Effector memory CD8-positive, alpha-beta T cell (primary cell): Measurements from ENCODE around the gene RAB7B.
"Not testable (repeated sequence)": the region's sequence is repeated elsewhere in the genome, so short reads cannot be mapped to it uniquely, and the experiment has no call there.

Experiments used
- ATAC-seq: fragments of 150-1000 bp; cut with Tn5 transposase; replicated peaks from 2 replicates; pipeline ENCODE4 v1.10.0; 2021; ENCODE audit warnings: mild to moderate bottlenecking, moderate library complexity
- DNase-seq, 3 experiments: peaks; one replicate each; pipeline ENCODE4 v3.0.0; 2021
- H3K27ac Mint-ChIP-seq, 2 donors: one replicate each; pipeline ENCODE4 v1.8.0; 2022; ENCODE audit warnings: mild to moderate bottlenecking in 2 of 2, mixed read lengths in 2 of 2, moderate library complexity in 2 of 2
- H3K27me3 Mint-ChIP-seq, 2 donors: one replicate each; pipeline ENCODE4 v1.8.0; 2022; ENCODE audit warnings: mixed read lengths in 2 of 2
- H3K36me3 Mint-ChIP-seq: one replicate; pipeline ENCODE4 v1.8.0; 2022; ENCODE audit warnings: mild to moderate bottlenecking, moderate library complexity, mixed read lengths; ENCODE audit not compliant: insufficient read depth
- H3K4me1 Mint-ChIP-seq, 2 donors: one replicate each; pipeline ENCODE4 v1.8.0; 2022; ENCODE audit warnings: low read depth in 2 of 2, mixed read lengths in 2 of 2
- H3K4me3 Mint-ChIP-seq, 2 donors: one replicate each; pipeline ENCODE4 v1.8.0; 2022; ENCODE audit warnings: mild to moderate bottlenecking in 2 of 2, mixed read lengths in 2 of 2, moderate library complexity in 2 of 2
- H3K9me3 Mint-ChIP-seq, 2 donors: one replicate each; pipeline ENCODE4 v1.8.0; 2022; ENCODE audit warnings: mixed read lengths in 2 of 2

The RAB7B gene

GRCh38 chr1:206000641-206001339 lies 2.4 kb downstream of the RAB7B start:
- Mint-ChIP-seq H3K27ac (no peak overlapping the region), H3K36me3 (no peaks in the 10 kb centered on the region), H3K9me3 (no peaks in the 10 kb centered on the region), H3K4me3 (no peak overlapping the region), H3K27me3 (peaks cover 9 to 17% of the 10 kb centered on the region in 2 donors), H3K4me1 (no peaks in the 10 kb centered on the region)
- DNase-seq (no peak), ATAC-seq (no peak)

GRCh38 chr1:205998457-205999241 lies 4.5 kb downstream of the RAB7B start:
- Mint-ChIP-seq H3K4me3 (no peak overlapping the region), H3K4me1 (no peaks in the 10 kb centered on the region), H3K27me3 (peaks cover 8 to 25% of the 10 kb centered on the region in 2 donors), H3K9me3 (no peaks in the 10 kb centered on the region), H3K27ac (no peak overlapping the region), H3K36me3 (no peaks in the 10 kb centered on the region)
- DNase-seq = no peak
- no peak for ATAC-seq

GRCh38 chr1:205996641-205997040 lies 6.6 kb downstream of the RAB7B start:
- H3K27ac Mint-ChIP-seq, H3K4me3 Mint-ChIP-seq, ATAC-seq, H3K4me1 Mint-ChIP-seq, DNase-seq, H3K36me3 Mint-ChIP-seq, H3K9me3 Mint-ChIP-seq: not testable (repeated sequence)
- peaks cover 21 to 40% of the 10 kb centered on the region in 2 donors for H3K27me3 Mint-ChIP-seq

GRCh38 chr1:205994346-205994745 lies 8.8 kb downstream of the RAB7B start:
- ATAC-seq (no peak), DNase-seq (no peak)
- Mint-ChIP-seq H3K9me3 (no peaks in the 10 kb centered on the region), H3K4me3 (no peak overlapping the region), H3K27ac (no peak overlapping the region), H3K27me3 (peaks cover 42 to 63% of the 10 kb centered on the region in 2 donors), H3K36me3 (no peaks in the 10 kb centered on the region), H3K4me1 (no peaks in the 10 kb centered on the region)

GRCh38 chr1:205993068-205993467 lies 10.1 kb downstream of the RAB7B start:
- Mint-ChIP-seq H3K9me3 (no peaks in the 10 kb centered on the region), H3K27me3 (peaks cover 46 to 72% of the 10 kb centered on the region in 2 donors), H3K4me3 (no peak overlapping the region), H3K36me3 (no peaks in the 10 kb centered on the region), H3K27ac (no peak overlapping the region), H3K4me1 (no peaks in the 10 kb centered on the region)
- no peak for DNase-seq
- no peak for ATAC-seq

- DNase-seq (no peak), ATAC-seq (no peak)
- Mint-ChIP-seq H3K36me3 (no peaks in the 10 kb centered on the region), H3K27me3 (peaks cover 46 to 67% of the 10 kb centered on the region in 2 donors), H3K4me3 (no peak overlapping the region), H3K4me1 (no peaks in the 10 kb centered on the region), H3K9me3 (no peaks in the 10 kb centered on the region), H3K27ac (no peak overlapping the region)
Observed at GRCh38 chr1:205992218-205992882, 10.8 kb downstream of the RAB7B start.

GRCh38 chr1:205991237-205991636 lies 12.0 kb downstream of the RAB7B start:
- DNase-seq (no peak), ATAC-seq (no peak)
- Mint-ChIP-seq H3K4me3 (no peak overlapping the region), H3K27me3 (peaks cover 46 to 56% of the 10 kb centered on the region in 2 donors), H3K9me3 (no peaks in the 10 kb centered on the region), H3K4me1 (no peaks in the 10 kb centered on the region), H3K36me3 (no peaks in the 10 kb centered on the region), H3K27ac (no peak overlapping the region)

GRCh38 chr1:205990226-205990625 lies 13.0 kb downstream of the RAB7B start:
- Mint-ChIP-seq H3K27ac (no peak overlapping the region), H3K36me3 (no peaks in the 10 kb centered on the region)
- no peak for ATAC-seq

GRCh38 chr1:205989786-205990185 lies 13.4 kb downstream of the RAB7B start:
- Mint-ChIP-seq H3K36me3 (no peaks in the 10 kb centered on the region), H3K4me1 (no peaks in the 10 kb centered on the region), H3K4me3 (no peak overlapping the region), H3K27ac (no peak overlapping the region), H3K9me3 (no peaks in the 10 kb centered on the region), H3K27me3 (peaks cover 46 to 56% of the 10 kb centered on the region in 2 donors)
- ATAC-seq (no peak), DNase-seq (no peak)

More at GRCh38 chr1:205990226-205990625, 13.0 kb downstream of the RAB7B start:
- no peak for DNase-seq
- no peaks in the 10 kb centered on the region for H3K4me1 Mint-ChIP-seq
- H3K27me3 Mint-ChIP-seq = peaks cover 46 to 56% of the 10 kb centered on the region in 2 donors
- H3K9me3 Mint-ChIP-seq = no peaks in the 10 kb centered on the region
- H3K4me3 Mint-ChIP-seq = no peak overlapping the region

GRCh38 chr1:205988585-205988995 lies 14.6 kb downstream of the RAB7B start:
- Mint-ChIP-seq H3K4me3 (no peak overlapping the region), H3K27me3 (peaks cover 38 to 47% of the 10 kb centered on the region in 2 donors), H3K9me3 (no peaks in the 10 kb centered on the region), H3K27ac (no peak overlapping the region), H3K36me3 (no peaks in the 10 kb centered on the region), H3K4me1 (no peaks in the 10 kb centered on the region)
- no peak for ATAC-seq
- DNase-seq = no peak

GRCh38 chr1:205986861-205987260 lies 16.3 kb downstream of the RAB7B start:
- ATAC-seq (no peak), DNase-seq (no peak)
- no peaks in the 10 kb centered on the region for H3K9me3 Mint-ChIP-seq
- H3K4me3 Mint-ChIP-seq = no peak overlapping the region
- no peaks in the 10 kb centered on the region for H3K36me3 Mint-ChIP-seq
- H3K27me3 Mint-ChIP-seq = peaks cover 27 to 35% of the 10 kb centered on the region in 2 donors
- H3K27ac Mint-ChIP-seq = no peak overlapping the region
- no peaks in the 10 kb centered on the region for H3K4me1 Mint-ChIP-seq

GRCh38 chr1:205986292-205986691 lies 16.9 kb downstream of the RAB7B start:
- H3K27me3 Mint-ChIP-seq = peaks cover 22 to 29% of the 10 kb centered on the region in 2 donors
- H3K9me3 Mint-ChIP-seq = no peaks in the 10 kb centered on the region
- no peaks in the 10 kb centered on the region for H3K36me3 Mint-ChIP-seq
- H3K27ac Mint-ChIP-seq = no peak overlapping the region
- ATAC-seq = no peak
- no peak overlapping the region for H3K4me3 Mint-ChIP-seq
- H3K4me1 Mint-ChIP-seq = no peaks in the 10 kb centered on the region
- DNase-seq = no peak

GRCh38 chr1:205985330-205986005 lies 17.7 kb downstream of the RAB7B start:
- DNase-seq = no peak
- H3K27me3 Mint-ChIP-seq = peaks cover 15 to 21% of the 10 kb centered on the region in 2 donors
- no peak overlapping the region for H3K27ac Mint-ChIP-seq
- no peaks in the 10 kb centered on the region for H3K4me1 Mint-ChIP-seq
- no peaks in the 10 kb centered on the region for H3K9me3 Mint-ChIP-seq
- no peaks in the 10 kb centered on the region for H3K36me3 Mint-ChIP-seq
- no peak for ATAC-seq
- no peak overlapping the region for H3K4me3 Mint-ChIP-seq
